GM12801 (cell line): Measurements from ENCODE around the gene NBAS.

Source experiments
- TF ChIP-seq, protein P1 (sequence below): IDR thresholded peaks from one replicate; pipeline ENCODE4 v1.5.1; 2011; ENCODE audit warnings: control low read depth; ENCODE audit not compliant: insufficient read length; ENCODE audit errors: extremely low read depth

NBAS gene

GRCh38 chr2:15154297-15154696 lies 406.8 kb downstream of the NBAS start:
- TF ChIP-seq, protein P1, sequence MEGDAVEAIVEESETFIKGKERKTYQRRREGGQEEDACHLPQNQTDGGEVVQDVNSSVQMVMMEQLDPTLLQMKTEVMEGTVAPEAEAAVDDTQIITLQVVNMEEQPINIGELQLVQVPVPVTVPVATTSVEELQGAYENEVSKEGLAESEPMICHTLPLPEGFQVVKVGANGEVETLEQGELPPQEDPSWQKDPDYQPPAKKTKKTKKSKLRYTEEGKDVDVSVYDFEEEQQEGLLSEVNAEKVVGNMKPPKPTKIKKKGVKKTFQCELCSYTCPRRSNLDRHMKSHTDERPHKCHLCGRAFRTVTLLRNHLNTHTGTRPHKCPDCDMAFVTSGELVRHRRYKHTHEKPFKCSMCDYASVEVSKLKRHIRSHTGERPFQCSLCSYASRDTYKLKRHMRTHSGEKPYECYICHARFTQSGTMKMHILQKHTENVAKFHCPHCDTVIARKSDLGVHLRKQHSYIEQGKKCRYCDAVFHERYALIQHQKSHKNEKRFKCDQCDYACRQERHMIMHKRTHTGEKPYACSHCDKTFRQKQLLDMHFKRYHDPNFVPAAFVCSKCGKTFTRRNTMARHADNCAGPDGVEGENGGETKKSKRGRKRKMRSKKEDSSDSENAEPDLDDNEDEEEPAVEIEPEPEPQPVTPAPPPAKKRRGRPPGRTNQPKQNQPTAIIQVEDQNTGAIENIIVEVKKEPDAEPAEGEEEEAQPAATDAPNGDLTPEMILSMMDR = no peak

- TF ChIP-seq, protein P1 = no peak
Measured at GRCh38 chr2:15152382-15152781, 408.8 kb downstream of the NBAS start.

- TF ChIP-seq, protein P1 = no peak
Measured at GRCh38 chr2:15149063-15149462, 412.1 kb downstream of the NBAS start.

GRCh38 chr2:15147591-15147990 lies 413.5 kb downstream of the NBAS start:
- TF ChIP-seq, protein P1 = no peak

GRCh38 chr2:15146960-15147359 lies 414.2 kb downstream of the NBAS start:
- TF ChIP-seq, protein P1 = no peak

DNA sequence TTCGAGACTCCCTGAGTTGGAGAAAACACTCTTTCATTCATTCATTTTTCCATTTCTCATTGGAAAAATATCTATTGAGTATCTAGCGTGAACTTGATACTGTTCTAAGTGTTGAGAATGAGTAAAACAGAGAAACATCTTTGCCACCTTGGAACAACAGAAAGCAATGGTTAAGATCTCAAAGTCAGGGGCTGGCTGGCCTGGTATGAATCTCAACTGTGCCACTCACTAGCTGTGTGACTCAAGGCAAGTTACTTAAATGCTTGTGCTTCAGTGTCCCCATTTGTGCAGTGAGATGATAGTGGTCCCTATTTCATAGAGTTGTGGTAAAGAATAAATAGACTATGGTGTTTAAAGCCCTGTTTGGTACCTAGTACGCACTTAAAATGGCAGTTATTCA lies 415.2 kb downstream of the NBAS start:
- TF ChIP-seq, protein P1 = no peak

DNA sequence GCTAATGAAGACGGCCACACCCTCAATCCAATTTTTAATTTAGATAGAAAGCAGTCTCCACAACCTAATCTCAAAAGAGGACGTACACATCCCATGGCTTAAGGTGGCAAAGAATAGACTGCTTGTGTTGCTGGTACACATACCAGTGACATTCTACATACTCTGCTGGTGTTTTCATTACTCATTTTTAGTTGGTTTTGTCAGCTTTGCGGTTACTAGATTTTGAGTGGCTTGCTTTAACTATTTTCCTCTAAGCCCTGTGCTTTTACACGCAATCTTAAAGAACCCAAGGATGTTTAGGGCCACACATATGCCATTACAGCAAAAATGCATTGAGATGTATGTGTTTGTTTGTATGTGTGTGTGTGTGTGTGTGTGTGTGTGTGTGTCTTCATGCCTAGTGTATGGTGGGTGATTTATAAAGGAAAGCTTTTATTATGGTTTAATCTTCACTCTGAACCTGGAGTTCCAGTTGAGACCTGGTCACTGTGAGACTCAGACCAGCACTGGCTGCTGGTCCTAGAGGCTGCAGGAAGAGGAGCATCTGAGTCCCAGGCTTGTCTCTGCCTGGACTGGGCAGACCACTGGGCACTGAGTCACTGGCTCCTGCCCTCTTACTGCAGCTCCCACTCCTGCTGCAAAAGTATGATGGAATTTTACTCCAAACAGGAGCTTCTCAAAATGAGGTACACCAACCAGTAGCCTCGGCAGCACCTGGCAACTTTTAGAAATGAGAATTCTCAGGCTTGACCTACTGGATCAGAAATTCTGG lies 415.9 kb downstream of the NBAS start:
- TF ChIP-seq, protein P1 = no peak
